HG03354 (cell line): ENCODE results near the gene FKBP14.
A peak's percentile ranks its signal among the peaks of the same experiment; 100 is the strongest.

ENCODE experiments used
- ATAC-seq: cut with Tn5 transposase; IDR thresholded peaks from one replicate; pipeline ENCODE4 v1.9.1; 2021; ENCODE audit warnings: mild to moderate bottlenecking; ENCODE audit not compliant: unreplicated experiment, poor library complexity, severe bottlenecking

The FKBP14 gene

GRCh38 chr7:30036220-30036619 lies 9.7 kb upstream of the FKBP14 start:
- ATAC-seq = no peak

- no peak for ATAC-seq
Measured at GRCh38 chr7:30034501-30034900, 8.0 kb upstream of the FKBP14 start.

GRCh38 chr7:30032310-30033125 lies 6.0 kb upstream of the FKBP14 start:
- no peak for ATAC-seq

- no peak for ATAC-seq
Measured at GRCh38 chr7:30029696-30030095, 3.2 kb upstream of the FKBP14 start.

- ATAC-seq = peak; percentile 22
Measured at GRCh38 chr7:30028749-30029635, 2.5 kb upstream of the FKBP14 start.

- ATAC-seq = peak; percentile 46
Measured at GRCh38 chr7:30028216-30028748, 1.8 kb upstream of the FKBP14 start, which contains the start of gene PLEKHA8. Gene PLEKHA8 (plus strand): TSS chr7:30028412. CDS start chr7:30028763, 351 bp downstream.

GRCh38 chr7:30027740-30028215 lies 1.3 kb upstream of the FKBP14 start:
- peak; percentile 2 for ATAC-seq

GRCh38 chr7:30027065-30027456 lies 559 bp upstream of the FKBP14 start:
- peak; percentile 38 for ATAC-seq

- ATAC-seq = no peak
Measured at GRCh38 chr7:30023524-30023923, 3.0 kb downstream of the FKBP14 start.

GRCh38 chr7:30022991-30023390 lies 3.5 kb downstream of the FKBP14 start:
- no peak for ATAC-seq

- no peak for ATAC-seq
Measured at GRCh38 chr7:30020535-30020934, 6.0 kb downstream of the FKBP14 start.

GRCh38 chr7:30019960-30020359 lies 6.5 kb downstream of the FKBP14 start:
- ATAC-seq = no peak

GRCh38 chr7:30019387-30019786 lies 7.1 kb downstream of the FKBP14 start:
- no peak for ATAC-seq

GRCh38 chr7:30018451-30018850 lies 8.1 kb downstream of the FKBP14 start:
- ATAC-seq = no peak

- ATAC-seq = no peak
Measured at GRCh38 chr7:30012757-30013156, 13.7 kb downstream of the FKBP14 start.

GRCh38 chr7:30010021-30010420 lies 16.5 kb downstream of the FKBP14 start:
- no peak for ATAC-seq

GRCh38 chr7:30005464-30005863 lies 21.0 kb downstream of the FKBP14 start:
- no peak for ATAC-seq

- ATAC-seq = no peak
Measured at GRCh38 chr7:30003098-30003497, 23.4 kb downstream of the FKBP14 start.

- ATAC-seq = no peak
Measured at GRCh38 chr7:30001998-30002397, 24.5 kb downstream of the FKBP14 start.

- ATAC-seq = no peak
Measured at GRCh38 chr7:29998489-29998888, 28.0 kb downstream of the FKBP14 start.
